Activated CD4-positive, alpha-beta T cell treated with anti-CD3 and anti-CD28 coated beads, Interleukin-2, amount 10 ng/mL, durations not matched to agents 7 days and 5 days (primary cell): ENCODE data around the gene ATG9B. TPM values are rescaled to one million over a fixed set of nuclear protein-coding genes. Genes with fewer than 3 reads are reported as not detected.

ENCODE experiments used
- CTCF ChIA-PET: fragments of 350-600 bp; sonication (Branson Sonifier 250); formaldehyde crosslinking; loops from one replicate; lab custom pipeline; 2021; ENCODE audit warnings: antibody characterized with exemption; lab: Charles Lee
- POLR2A ChIA-PET: fragments of 350-600 bp; sonication (Branson Sonifier 250); formaldehyde crosslinking; loops from one replicate; lab custom pipeline; 2021; ENCODE audit warnings: antibody characterized with exemption; lab: Charles Lee
- DNase-seq: peaks from one replicate; pipeline ENCODE4 v3.0.0-alpha.2; 2020
- H3K27ac Mint-ChIP-seq: one replicate; pipeline ENCODE4 v1.8.0; 2021; ENCODE audit warnings: mild to moderate bottlenecking, moderate library complexity, mixed read lengths
- H3K27me3 Mint-ChIP-seq: one replicate; pipeline ENCODE4 v1.8.0; 2021; ENCODE audit warnings: mixed read lengths
- H3K36me3 Mint-ChIP-seq: one replicate; pipeline ENCODE4 v1.8.0; 2021; ENCODE audit warnings: low read depth, mixed read lengths
- H3K4me1 Mint-ChIP-seq: one replicate; pipeline ENCODE4 v1.8.0; 2021; ENCODE audit warnings: mixed read lengths
- H3K4me3 Mint-ChIP-seq: one replicate; pipeline ENCODE4 v1.8.0; 2021; ENCODE audit warnings: mild to moderate bottlenecking, moderate library complexity, mixed read lengths
- H3K9me3 Mint-ChIP-seq: one replicate; pipeline ENCODE4 v1.8.0; 2021; ENCODE audit warnings: mixed read lengths
- total RNA-seq, 2 experiments: library from RNA; stranded (reverse); gene quantifications; one replicate each; pipeline ENCODE4 v1.2.3, GENCODE V29; 2021

Gene ATG9B
- total RNA-seq, 2 experiments from 2014 or later, result 12.1 to 12.3 TPM

DNA sequence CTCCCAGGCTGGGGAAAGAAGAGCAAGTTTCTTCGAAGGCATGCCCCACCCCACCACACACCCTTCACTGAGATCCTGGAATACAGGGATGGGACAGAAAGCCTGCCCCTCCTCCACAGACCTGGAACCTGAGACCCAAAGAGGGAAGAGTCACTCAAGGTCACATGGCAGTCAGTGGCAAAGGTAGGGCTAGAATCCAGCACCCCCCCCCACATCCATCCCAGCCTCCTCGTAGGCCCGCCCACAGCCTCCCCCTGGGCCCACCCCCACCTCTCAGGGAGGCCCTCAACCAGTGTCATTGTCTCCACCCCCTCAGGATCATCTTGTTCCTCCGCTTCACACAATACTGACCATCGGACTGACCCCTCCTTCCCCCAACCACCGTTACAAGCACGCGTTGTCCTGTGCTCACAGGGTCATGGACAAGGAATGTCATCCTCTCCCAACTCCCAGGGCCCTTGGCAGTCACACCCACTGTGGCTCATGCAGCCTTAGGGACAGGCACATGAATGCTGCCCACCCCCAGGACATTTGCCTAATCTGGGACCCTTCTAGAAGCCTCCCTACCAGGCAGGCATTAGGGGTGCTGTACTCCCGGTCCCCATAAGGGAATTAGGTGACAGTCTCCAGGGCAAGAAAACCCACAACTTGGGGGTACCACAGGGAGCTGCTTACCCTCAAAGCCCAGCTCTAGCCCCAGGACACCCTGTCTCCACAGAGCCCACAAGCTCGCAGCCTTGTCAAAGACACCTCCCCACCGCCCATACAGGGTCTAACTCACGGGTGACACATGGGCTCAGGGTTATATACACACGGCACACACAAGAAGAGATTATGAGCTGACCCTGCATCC lies 47.5 kb downstream of the ATG9B start:
- ChIA-PET CTCF (interaction anchor here (1.0 to 2.5 kb wide), 6 partner anchors 8 to 135 kb away, joined by 3 to 7 read pairs (median 4); no protein-coding TSS in a partner anchor), POLR2A (no interaction called here)
- H3K36me3 Mint-ChIP-seq, result no peaks in the 10 kb centered on the region
- peaks cover 47% of the 10 kb centered on the region for H3K27me3 Mint-ChIP-seq
- H3K9me3 Mint-ChIP-seq, result no peaks in the 10 kb centered on the region
- peak overlapping the region; percentile 67 for H3K4me3 Mint-ChIP-seq
- no peak for DNase-seq
- H3K4me1 Mint-ChIP-seq, result peaks cover 42% of the 10 kb centered on the region
- H3K27ac Mint-ChIP-seq, result peak overlapping the region; percentile 9

DNA sequence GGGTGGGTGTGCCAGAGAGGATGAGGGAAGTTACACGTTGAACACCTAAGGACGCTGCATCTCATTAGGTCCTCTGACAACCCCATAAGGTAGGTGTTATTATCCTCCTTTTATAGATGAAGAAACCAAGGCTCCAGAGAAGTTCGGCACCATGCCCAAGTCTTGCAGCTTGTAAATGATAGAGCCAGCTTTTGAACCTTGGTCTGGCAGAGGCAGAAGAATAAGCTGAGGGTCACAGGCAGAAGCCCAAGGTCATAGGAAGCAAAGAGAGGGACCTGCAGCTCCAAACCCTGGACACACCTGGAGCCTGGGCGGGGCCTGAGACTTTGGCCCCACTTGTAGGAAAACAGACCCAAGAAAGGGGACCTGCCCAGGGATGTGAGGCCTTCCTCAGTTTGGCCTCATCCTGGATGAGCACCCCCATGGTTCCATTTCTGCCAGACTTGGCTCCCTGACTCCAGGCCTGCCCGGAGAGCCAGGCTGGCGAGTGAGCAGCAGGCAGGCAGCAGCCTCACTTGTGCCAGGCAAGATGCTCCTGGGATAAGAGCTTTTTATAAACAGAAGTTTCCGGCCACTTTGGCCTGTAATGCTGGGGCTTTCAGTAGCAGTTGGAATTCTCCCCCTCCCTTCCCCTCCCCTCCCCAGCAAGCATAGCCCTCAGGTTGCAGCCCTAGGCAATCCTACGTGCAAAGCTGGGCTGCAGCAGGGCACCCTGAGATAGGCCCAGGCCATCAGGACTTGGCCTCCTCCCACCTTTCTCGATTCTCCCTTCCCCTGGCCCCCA lies 48.6 kb downstream of the ATG9B start:
- no peaks in the 10 kb centered on the region for H3K36me3 Mint-ChIP-seq
- peaks cover 42% of the 10 kb centered on the region for H3K4me1 Mint-ChIP-seq
- ChIA-PET POLR2A (interaction anchor here (0.7 kb wide), 1 partner anchor 10 kb away, joined by 3 read pairs; no protein-coding TSS in a partner anchor), CTCF (interaction anchor here (0.6 to 2.5 kb wide), 8 partner anchors 9 to 209 kb away, joined by 3 to 7 read pairs (median 4); no protein-coding TSS in a partner anchor)
- H3K27me3 Mint-ChIP-seq, result peaks cover 37% of the 10 kb centered on the region
- H3K27ac Mint-ChIP-seq, result peak overlapping the region; percentile 54
- DNase-seq, result no peak
- H3K9me3 Mint-ChIP-seq, result no peaks in the 10 kb centered on the region
- H3K4me3 Mint-ChIP-seq, result peak overlapping the region; percentile 73

GRCh38 chr7:150974468-150975391 lies 49.6 kb downstream of the ATG9B start:
- POLR2A ChIA-PET, result interaction anchor here (0.7 kb wide), 1 partner anchor 11 kb away, joined by 3 read pairs; no protein-coding TSS in a partner anchor
- Mint-ChIP-seq H3K4me3 (peak overlapping the region; percentile 79), H3K9me3 (no peaks in the 10 kb centered on the region), H3K27ac (peak overlapping the region; percentile 88), H3K27me3 (peaks cover 28% of the 10 kb centered on the region), H3K4me1 (peaks cover 42% of the 10 kb centered on the region), H3K36me3 (no peaks in the 10 kb centered on the region)
- peak; percentile 80 for DNase-seq
- CTCF ChIA-PET, result interaction anchor here (0.6 to 1.8 kb wide), 5 partner anchors 10 to 978 kb away, joined by 3 to 7 read pairs (median 4); no protein-coding TSS in a partner anchor

DNA sequence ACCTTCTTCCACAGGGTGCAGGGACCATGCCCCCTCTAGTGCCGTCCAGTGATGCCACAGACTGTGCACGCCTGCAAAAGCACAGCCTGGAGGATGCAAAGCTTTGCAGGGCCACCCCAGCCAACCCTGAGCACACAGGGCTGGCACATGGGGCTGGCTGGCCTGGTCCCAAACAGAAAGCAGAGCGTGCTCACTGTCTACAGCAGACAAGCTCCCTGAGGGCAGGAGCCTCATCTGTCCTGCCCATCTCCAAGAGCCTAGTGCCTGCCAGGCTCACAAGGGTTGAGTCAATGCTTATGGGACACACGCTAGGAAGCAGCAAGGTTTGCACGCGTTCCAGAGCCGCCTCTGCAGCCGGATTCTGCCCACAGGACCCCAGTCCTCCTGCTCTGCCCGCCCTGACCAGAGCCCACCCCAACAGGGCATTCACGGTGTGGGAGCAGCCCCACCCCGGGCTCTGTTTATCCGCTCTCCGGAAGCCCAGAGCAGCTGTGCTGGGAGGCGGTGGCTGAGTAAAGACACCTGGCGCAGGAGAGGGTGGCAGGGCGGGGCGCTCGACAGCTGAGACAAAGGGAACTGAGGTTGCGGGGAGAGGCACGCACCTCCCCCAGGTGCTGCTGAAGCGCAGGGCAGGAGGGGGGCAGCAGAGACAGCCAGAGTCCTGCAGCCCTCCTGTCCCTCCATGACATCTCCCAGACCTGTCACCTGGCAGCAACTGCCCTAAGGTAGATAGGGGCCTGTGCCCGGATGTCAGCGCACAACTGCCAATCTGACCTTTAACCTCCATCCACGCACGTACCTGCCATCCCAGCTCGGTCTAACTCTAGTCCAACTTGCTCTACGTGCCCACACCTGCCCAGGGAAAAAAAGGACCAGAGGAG lies 50.5 kb downstream of the ATG9B start:
- ChIA-PET CTCF (interaction anchor here (0.6 to 1.8 kb wide), 4 partner anchors 12 to 979 kb away, joined by 3 to 5 read pairs (median 4); no protein-coding TSS in a partner anchor), POLR2A (no interaction called here)
- H3K4me1 Mint-ChIP-seq, result peaks cover 40% of the 10 kb centered on the region
- H3K4me3 Mint-ChIP-seq, result peak overlapping the region; percentile 79
- H3K27ac Mint-ChIP-seq, result peak overlapping the region; percentile 88
- H3K9me3 Mint-ChIP-seq, result no peaks in the 10 kb centered on the region
- no peaks in the 10 kb centered on the region for H3K36me3 Mint-ChIP-seq
- DNase-seq, result peak; percentile 33
- peaks cover 22% of the 10 kb centered on the region for H3K27me3 Mint-ChIP-seq

GRCh38 chr7:150972741-150973140 lies 51.6 kb downstream of the ATG9B start:
- ChIA-PET POLR2A (no interaction called here), CTCF (interaction anchor here (1.3 kb wide), 1 partner anchor 38 kb away, joined by 3 read pairs; no protein-coding TSS in a partner anchor)
- no peak overlapping the region for H3K4me3 Mint-ChIP-seq
- H3K27me3 Mint-ChIP-seq, result peaks cover 16% of the 10 kb centered on the region
- H3K27ac Mint-ChIP-seq, result no peak overlapping the region
- H3K36me3 Mint-ChIP-seq, result no peaks in the 10 kb centered on the region
- no peaks in the 10 kb centered on the region for H3K9me3 Mint-ChIP-seq
- H3K4me1 Mint-ChIP-seq, result peaks cover 37% of the 10 kb centered on the region
- DNase-seq, result no peak

DNA sequence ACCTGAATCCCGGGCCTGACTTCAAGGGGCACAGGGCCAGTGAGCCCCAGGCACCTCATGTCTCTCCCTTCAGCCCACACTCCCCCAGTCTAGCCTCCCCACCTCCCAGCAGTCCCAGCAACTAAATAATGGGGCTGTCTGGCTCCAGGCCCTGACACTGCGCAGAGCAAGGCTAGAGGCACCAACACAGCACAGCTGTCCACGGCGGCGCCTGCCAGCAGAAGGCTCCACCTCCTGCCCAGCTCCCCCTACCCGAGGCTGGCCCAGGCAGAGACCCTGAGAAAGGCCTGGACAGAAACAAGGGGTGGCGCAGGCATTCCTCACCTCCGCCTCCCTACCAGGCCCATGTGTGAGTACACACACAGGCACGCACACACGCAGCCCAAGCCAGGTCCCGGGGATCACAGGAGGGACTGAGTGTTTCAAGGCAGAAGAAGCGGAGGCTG lies 52.2 kb downstream of the ATG9B start:
- ChIA-PET POLR2A (no interaction called here), CTCF (no interaction called here)
- H3K4me1 Mint-ChIP-seq, result peaks cover 32% of the 10 kb centered on the region
- no peaks in the 10 kb centered on the region for H3K9me3 Mint-ChIP-seq
- no peak overlapping the region for H3K4me3 Mint-ChIP-seq
- no peak overlapping the region for H3K27ac Mint-ChIP-seq
- no peak for DNase-seq
- peaks cover 12% of the 10 kb centered on the region for H3K27me3 Mint-ChIP-seq
- H3K36me3 Mint-ChIP-seq, result no peaks in the 10 kb centered on the region

DNA sequence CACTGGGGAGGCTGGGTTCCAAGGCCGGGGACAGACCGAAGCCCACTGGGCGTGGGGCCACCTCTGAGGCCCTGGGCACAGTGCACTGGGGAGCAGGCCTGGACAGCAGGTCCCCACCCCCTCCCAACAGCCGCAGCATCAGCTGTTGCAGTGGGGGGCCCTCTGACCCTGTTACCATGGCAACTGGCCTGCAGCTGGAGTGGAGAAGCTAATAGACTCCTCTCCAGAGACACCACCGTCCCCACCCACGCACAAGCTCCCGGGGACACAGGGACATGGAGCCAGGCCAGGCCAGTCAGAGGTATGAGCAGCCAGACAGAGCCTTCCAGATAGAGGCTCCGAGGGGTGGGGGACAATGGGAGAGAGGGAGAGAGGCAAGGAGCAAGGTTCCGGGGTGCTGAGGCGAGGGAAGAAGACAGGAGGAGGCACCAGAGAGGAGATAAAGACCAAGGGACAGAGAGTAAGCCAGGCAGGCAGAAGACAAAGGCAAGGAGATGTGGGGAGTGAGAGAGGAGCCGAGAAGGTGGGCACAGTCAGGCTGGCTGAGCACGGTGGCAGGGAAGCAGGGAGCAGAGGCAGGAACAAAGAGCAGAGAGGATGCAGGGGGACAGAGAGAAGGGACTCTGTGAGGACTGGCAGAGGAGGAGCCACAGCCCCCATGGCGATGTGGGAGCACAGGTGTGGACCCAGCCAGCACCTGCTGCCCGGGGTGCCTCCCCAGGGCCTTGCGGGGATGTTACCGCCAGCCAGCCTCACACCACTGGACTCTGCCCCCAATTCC lies 52.9 kb downstream of the ATG9B start:
- H3K9me3 Mint-ChIP-seq, result no peaks in the 10 kb centered on the region
- no peaks in the 10 kb centered on the region for H3K36me3 Mint-ChIP-seq
- peaks cover 28% of the 10 kb centered on the region for H3K4me1 Mint-ChIP-seq
- CTCF ChIA-PET, result interaction anchor here (1.1 to 1.6 kb wide), 2 partner anchors 9 to 153 kb away, joined by 3 to 4 read pairs; no protein-coding TSS in a partner anchor
- H3K27me3 Mint-ChIP-seq, result peaks cover 10% of the 10 kb centered on the region
- POLR2A ChIA-PET, result no interaction called here
- no peak overlapping the region for H3K4me3 Mint-ChIP-seq
- H3K27ac Mint-ChIP-seq, result no peak overlapping the region
- no peak for DNase-seq

DNA sequence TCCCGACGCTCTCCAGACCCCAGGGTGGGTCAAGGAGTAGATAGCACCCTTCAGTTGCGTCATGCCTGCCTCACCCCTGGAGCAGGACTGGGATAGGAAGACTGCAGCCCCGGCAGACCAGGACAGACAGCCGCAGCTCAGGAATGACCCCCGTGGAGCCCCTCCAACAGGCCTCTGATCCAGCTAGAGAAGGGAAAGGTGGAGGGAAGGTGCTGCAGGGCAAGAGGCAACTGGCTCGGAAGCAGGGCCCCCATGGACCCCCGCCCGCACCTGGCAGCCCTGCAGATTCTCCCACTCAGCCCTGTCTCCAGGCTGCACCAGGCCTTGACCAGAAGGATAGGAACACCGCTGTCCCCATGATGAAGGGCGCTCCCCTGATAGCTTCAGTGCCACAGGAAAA lies 53.9 kb downstream of the ATG9B start:
- peaks cover 26% of the 10 kb centered on the region for H3K4me1 Mint-ChIP-seq
- ChIA-PET POLR2A (no interaction called here), CTCF (interaction anchor here (1.1 to 1.6 kb wide), 2 partner anchors 10 to 154 kb away, joined by 3 to 4 read pairs; no protein-coding TSS in a partner anchor)
- H3K4me3 Mint-ChIP-seq, result no peak overlapping the region
- H3K9me3 Mint-ChIP-seq, result no peaks in the 10 kb centered on the region
- no peak for DNase-seq
- peaks cover 8% of the 10 kb centered on the region for H3K27me3 Mint-ChIP-seq
- no peak overlapping the region for H3K27ac Mint-ChIP-seq
- no peaks in the 10 kb centered on the region for H3K36me3 Mint-ChIP-seq

GRCh38 chr7:150969475-150969874 lies 54.8 kb downstream of the ATG9B start:
- Mint-ChIP-seq H3K27ac (no peak overlapping the region), H3K36me3 (no peaks in the 10 kb centered on the region), H3K4me3 (no peak overlapping the region), H3K27me3 (peaks cover 8% of the 10 kb centered on the region), H3K9me3 (no peaks in the 10 kb centered on the region), H3K4me1 (peaks cover 21% of the 10 kb centered on the region)
- no peak for DNase-seq
- ChIA-PET POLR2A (no interaction called here), CTCF (interaction anchor here (1.0 to 1.4 kb wide), 4 partner anchors 16 to 49 kb away, joined by 3 read pairs; no protein-coding TSS in a partner anchor)

GRCh38 chr7:150968734-150969372 lies 55.4 kb downstream of the ATG9B start:
- H3K36me3 Mint-ChIP-seq, result no peaks in the 10 kb centered on the region
- H3K4me3 Mint-ChIP-seq, result no peak overlapping the region
- POLR2A ChIA-PET, result no interaction called here
- CTCF ChIA-PET, result interaction anchor here (1.0 to 1.4 kb wide), 4 partner anchors 15 to 49 kb away, joined by 3 read pairs; no protein-coding TSS in a partner anchor
- H3K9me3 Mint-ChIP-seq, result no peaks in the 10 kb centered on the region
- H3K4me1 Mint-ChIP-seq, result peaks cover 15% of the 10 kb centered on the region
- no peak overlapping the region for H3K27ac Mint-ChIP-seq
- peaks cover 8% of the 10 kb centered on the region for H3K27me3 Mint-ChIP-seq
- no peak for DNase-seq
